Glomerular endothelial cell (primary cell): ENCODE results near the gene POLR2J. TPM values are rescaled to one million over a fixed set of nuclear protein-coding genes. Genes with fewer than 3 reads are reported as not detected.
"Not testable (repeated sequence)": the region's sequence is repeated elsewhere in the genome, so short reads cannot be mapped to it uniquely, and the experiment has no call there.

Source experiments
- DNase-seq: peaks from one replicate; pipeline ENCODE4 v3.0.0-alpha.2; 2011; ENCODE audit warnings: low read depth, low spot score; ENCODE audit errors: extremely low read depth
- total RNA-seq: library from RNA; depleted of rRNA; stranded (reverse); fragments of >200 nt; gene quantifications from 2 replicates; pipeline ENCODE4 v1.2.3, GENCODE V29; 2015

POLR2J gene
- total RNA-seq, 1 donor from 2014 or later: 50.5 TPM

DNA sequence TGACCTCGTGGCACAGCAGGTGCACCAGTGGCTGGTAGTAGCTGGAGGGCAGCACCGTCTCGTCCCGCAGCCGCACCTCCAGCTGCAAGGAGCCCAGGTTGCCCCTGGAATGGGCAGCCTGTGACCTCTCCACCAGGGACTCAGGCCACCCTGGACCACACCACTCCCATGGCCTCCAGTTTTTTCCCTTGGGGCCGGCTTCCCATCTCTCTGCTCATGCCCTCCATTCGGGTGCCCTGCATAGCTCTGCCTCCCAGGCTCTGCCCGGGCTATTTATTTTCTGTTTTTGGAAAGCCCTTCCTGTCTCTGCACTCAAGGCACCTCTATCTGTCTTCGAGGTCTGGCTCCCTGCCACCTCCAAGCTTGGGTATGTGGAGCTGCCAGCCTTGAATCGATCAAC, 18.1 kb upstream of the POLR2J start:
- DNase-seq: not testable (repeated sequence)

GRCh38 chr7:102494473-102495149, 15.9 kb upstream of the POLR2J start:
- DNase-seq: not testable (repeated sequence)

GRCh38 chr7:102494026-102494425, 15.3 kb upstream of the POLR2J start:
- DNase-seq: not testable (repeated sequence)

GRCh38 chr7:102493220-102493935, 14.7 kb upstream of the POLR2J start:
- DNase-seq: not testable (repeated sequence)

- DNase-seq: not testable (repeated sequence)
These were observed 11.9 kb upstream of the POLR2J start for GRCh38 chr7:102490529-102491075.

- DNase-seq: not testable (repeated sequence)
These were observed 5.6 kb upstream of the POLR2J start for GRCh38 chr7:102484317-102484716.

DNA sequence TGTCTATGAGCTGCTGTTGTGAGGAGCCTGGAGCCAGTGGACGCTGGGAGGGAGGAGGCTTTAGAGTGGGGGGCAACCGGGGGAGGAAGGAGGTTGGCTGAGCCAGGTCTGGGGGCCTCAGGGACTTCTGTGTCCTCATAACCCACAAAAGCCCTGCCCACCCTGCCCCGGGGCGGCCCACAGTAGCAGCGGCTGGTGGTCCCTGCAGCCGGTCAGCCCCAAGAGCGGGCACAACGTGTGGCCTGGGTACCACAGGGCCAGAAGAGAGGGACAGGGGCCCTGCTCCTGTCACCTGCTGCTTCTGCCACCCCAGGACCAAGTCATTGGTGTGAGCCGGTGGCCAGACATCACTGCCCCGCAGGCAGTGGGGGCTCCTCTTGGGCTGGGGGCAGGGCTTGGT, 3.2 kb upstream of the POLR2J start:
- not testable (repeated sequence) for DNase-seq

GRCh38 chr7:102479982-102480637, 1.4 kb upstream of the POLR2J start:
- not testable (repeated sequence) for DNase-seq

DNA sequence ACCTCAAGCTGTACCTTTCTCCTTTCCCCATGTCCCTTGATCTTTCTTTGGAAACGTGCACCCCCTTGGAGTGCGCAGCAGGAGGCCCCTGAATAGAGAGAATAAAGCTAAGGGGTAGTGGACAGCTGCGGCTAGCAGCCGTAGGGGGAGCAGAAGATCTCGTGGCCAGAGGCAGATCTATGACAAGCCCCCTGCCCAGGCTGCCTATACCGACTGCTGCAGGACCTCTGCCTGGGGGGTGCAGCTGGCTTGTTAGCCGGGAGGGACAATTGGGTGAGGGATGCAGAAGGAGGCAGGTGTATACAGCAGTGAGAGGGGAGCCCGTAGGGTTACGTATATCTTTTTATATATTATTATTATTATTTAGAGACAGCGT, 475 bp upstream of the POLR2J start:
- DNase-seq: not testable (repeated sequence)

GRCh38 chr7:102474736-102475435, 3.8 kb downstream of the POLR2J start:
- not testable (repeated sequence) for DNase-seq

- not testable (repeated sequence) for DNase-seq
These were observed 4.6 kb downstream of the POLR2J start for GRCh38 chr7:102474116-102474515.

GRCh38 chr7:102473271-102473991, 5.3 kb downstream of the POLR2J start:
- no peak for DNase-seq

DNA sequence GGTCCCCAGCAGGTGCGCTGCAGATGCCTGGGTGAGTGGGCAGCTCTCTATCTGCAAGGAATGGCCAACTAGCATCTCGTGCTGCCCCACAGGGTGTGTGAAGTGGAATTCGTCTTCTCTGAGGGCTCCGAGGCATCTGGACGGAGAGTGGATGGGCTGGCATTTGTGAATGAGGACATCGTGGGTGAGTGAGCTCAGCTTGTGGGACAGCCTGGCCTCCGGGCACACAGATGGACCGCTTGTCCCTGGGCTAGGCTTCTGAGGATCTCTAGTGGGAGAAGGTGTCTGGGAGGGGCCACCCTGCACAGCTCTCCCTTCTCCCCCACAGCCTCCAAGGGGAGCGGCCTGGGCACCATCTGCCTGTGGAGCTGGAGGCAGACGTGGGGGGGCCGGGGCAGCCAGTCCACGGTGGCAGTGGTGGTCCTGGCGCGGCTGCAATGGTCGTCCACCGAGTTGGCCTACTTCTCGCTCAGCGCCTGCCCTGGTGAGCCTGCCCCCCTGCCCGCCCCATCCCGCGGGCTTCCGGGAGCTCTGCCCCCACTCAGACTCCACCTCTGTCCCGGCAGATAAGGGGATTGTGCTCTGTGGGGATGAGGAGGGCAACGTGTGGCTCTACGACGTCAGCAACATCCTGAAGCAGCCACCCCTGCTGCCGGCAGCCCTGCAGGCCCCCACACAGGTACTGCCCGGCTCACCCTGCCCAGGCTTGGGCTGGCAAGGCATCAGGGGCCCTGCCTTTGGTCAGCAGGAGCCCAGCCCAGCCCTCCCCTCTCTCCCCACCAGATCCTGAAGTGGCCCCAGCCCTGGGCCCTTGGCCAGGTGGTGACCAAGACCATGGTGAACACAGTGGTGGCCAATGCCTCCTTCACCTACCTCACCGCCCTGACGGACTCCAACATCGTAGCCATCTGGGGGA, 6.3 kb downstream of the POLR2J start:
- DNase-seq: no peak

DNA sequence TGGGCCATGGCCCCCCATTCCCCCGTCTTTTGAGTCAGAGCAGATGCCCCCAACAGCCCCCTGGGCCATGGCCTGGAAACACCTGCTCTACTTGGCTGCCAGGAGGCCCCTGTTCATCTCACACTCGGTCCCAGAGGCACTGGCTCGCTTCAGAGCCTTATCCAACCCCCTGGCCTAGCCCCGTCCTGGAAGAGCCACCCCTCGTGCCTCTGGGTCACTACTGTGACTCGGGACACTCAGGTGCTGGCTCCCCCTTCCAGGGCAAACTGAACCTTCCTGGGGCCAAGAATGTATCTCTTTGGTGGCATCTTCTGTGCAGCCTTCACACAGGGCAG, 7.0 kb downstream of the POLR2J start:
- no peak for DNase-seq

- DNase-seq: no peak
These were observed 8.5 kb downstream of the POLR2J start for GRCh38 chr7:102469972-102470825.

DNA sequence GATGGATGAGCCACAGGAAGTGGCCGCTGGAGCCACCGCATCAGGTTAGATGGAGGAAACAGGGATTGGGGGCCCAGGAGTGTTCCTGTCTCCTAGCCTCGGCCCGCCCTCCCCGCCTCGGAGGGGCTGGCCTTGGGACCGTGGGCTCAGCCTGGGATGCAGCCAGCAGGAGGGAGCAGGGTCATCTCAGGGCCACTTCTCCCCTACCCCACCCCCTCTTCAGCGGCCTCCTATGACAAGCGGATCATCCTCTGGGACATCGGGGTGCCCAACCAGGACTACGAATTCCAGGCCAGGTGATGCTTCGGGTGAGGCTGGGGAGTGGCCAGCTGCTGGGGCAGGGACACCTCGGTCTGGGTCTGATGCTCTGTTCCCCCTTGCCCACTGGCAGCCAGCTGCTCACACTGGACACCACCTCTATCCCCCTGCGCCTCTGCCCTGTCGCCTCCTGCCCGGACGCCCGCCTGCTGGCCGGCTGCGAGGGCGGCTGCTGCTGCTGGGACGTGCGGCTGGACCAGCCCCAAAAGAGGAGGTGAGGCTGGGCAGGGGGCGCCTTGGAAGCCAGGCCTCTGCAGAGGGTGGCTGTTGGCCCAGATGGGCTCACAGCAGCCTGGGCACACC, 9.3 kb downstream of the POLR2J start:
- no peak for DNase-seq

DNA sequence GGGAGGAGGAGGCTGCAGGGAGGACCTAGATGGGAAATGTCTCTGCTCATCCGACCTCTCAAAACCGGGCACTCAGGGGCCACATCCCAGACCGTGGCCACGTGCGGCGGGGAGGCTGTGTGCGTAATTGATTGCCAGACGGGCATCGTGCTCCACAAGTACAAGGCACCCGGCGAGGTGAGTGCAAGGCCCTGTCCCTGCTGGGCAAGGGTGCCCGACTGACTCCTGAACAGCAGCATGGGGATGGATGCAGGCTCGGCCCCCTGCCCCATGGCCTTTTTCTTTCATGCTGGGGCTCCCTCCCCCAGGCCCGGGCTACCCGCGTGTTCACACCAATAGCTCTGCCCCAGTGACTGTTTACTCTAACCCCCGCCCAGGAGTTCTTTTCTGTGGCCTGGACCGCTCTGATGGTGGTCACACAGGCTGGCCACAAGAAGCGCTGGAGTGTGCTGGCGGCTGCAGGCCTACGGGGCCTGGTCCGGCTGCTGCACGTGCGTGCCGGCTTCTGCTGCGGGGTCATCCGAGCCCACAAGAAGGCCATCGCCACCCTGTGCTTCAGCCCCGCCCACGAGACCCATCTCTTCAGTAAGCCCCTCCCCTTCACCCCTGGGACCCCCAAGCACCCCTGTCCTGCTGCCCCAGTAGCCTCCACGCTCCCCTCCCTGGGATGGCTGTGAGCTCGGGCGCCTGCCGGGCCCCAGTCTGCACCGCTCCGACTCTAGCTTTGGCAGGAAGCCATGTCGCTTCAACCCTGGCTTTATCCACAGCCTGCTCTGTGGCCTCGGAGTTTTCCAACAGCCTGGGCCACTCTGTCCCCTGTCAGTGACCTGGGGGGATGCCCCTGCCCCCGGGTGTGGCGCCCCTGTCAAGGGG, 10.0 kb downstream of the POLR2J start:
- no peak for DNase-seq
